Upper lobe of left lung (tissue), 4 donors: ENCODE data around the gene AMZ2.

Source experiments
- POLR2A ChIP-seq, 4 donors: fragments of 450-650 bp; IDR thresholded peaks; one replicate each; pipeline ENCODE4 v1.5.1; 2016 to 2017; ENCODE audit warnings: antibody characterized with exemption in 4 of 4, mild to moderate bottlenecking in 2 of 4
- TF ChIP-seq, protein P1 (sequence below), 6 experiments: fragments of 450-650 bp in 4 of 6; fragments of 200-600 bp in 2 of 6; sonication (generic) in 2 of 6; IDR thresholded peaks; one replicate each; pipeline ENCODE4 v1.5.1; 2016 to 2019; ENCODE audit warnings: antibody characterized with exemption in 6 of 6

DNA sequence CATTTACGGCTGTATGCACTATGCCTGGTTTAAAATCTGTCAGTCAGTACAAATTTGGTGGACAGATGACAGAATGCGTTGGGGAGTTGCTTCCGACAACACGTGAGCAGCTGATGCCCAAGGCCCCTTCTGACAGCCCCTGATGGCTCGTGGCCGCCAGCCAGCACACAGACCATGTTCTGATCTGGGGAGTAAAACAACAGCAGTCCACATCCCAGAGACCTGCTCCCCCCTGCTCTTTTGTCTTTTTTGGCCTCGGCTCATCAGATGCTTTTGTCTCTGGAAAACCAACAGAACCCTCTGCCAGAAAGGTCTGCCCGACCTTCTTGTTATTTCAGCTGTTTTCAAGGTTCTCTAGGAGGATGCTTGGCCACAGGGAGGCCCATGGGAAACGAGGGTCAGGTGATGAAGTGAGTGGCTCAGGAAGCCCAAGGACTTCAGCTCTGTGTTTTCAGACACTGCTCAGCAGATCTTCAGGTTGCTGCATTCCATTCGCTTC lies 54.3 kb downstream of the AMZ2 start:
- no peak for TF ChIP-seq POLR2A (IDR thresholded peaks at IDR 0.05)
- TF ChIP-seq, protein P1, sequence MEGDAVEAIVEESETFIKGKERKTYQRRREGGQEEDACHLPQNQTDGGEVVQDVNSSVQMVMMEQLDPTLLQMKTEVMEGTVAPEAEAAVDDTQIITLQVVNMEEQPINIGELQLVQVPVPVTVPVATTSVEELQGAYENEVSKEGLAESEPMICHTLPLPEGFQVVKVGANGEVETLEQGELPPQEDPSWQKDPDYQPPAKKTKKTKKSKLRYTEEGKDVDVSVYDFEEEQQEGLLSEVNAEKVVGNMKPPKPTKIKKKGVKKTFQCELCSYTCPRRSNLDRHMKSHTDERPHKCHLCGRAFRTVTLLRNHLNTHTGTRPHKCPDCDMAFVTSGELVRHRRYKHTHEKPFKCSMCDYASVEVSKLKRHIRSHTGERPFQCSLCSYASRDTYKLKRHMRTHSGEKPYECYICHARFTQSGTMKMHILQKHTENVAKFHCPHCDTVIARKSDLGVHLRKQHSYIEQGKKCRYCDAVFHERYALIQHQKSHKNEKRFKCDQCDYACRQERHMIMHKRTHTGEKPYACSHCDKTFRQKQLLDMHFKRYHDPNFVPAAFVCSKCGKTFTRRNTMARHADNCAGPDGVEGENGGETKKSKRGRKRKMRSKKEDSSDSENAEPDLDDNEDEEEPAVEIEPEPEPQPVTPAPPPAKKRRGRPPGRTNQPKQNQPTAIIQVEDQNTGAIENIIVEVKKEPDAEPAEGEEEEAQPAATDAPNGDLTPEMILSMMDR (IDR thresholded peaks at IDR 0.05) = no peak
